NK-92 (cell line): Measurements from ENCODE around the gene ATG4A.

Experiments used
- DNase-seq: peaks from one replicate; lab custom pipeline; 2025; ENCODE audit not compliant: unreplicated experiment; lab: John Stamatoyannopoulos, UW

Gene ATG4A, protein sequence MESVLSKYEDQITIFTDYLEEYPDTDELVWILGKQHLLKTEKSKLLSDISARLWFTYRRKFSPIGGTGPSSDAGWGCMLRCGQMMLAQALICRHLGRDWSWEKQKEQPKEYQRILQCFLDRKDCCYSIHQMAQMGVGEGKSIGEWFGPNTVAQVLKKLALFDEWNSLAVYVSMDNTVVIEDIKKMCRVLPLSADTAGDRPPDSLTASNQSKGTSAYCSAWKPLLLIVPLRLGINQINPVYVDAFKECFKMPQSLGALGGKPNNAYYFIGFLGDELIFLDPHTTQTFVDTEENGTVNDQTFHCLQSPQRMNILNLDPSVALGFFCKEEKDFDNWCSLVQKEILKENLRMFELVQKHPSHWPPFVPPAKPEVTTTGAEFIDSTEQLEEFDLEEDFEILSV

GRCh38 chrX:108091264-108091877, at the start of gene ATG4A, which contains the start of gene PSMD10:
Gene ATG4A (plus strand): TSS chrX:108091778. CDS start chrX:108091827, 49 bp downstream.
Gene PSMD10 (minus strand): TSS chrX:108091542. CDS start chrX:108091520, 22 bp downstream.
- DNase-seq = peak; percentile 32

GRCh38 chrX:108044554-108045256, 46.9 kb upstream of the ATG4A start, which contains the start of gene VSIG1:
Gene VSIG1 (plus strand): TSS chrX:108045065. CDS start chrX:108045131, 66 bp downstream.
- DNase-seq = no peak

DNA sequence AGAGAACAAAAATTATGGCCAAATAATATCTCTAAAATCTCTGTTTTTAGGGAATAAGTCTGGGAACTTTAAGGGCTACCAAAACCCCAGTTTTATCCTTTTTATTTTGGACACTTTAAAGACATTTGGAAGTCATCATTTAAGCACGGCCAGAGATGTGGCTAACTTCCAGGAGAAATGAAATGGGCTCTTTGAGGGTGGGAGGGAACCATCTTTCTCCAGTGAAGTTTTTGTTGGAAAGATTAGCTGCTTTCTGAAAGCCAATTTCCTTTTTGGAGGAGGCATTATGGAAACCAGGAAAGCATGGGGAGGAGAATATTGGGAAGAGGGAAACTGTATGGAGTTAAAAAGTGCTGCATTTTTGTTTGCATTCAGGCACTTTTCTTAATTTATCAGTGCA, 41.9 kb upstream of the ATG4A start:
- no peak for DNase-seq

DNA sequence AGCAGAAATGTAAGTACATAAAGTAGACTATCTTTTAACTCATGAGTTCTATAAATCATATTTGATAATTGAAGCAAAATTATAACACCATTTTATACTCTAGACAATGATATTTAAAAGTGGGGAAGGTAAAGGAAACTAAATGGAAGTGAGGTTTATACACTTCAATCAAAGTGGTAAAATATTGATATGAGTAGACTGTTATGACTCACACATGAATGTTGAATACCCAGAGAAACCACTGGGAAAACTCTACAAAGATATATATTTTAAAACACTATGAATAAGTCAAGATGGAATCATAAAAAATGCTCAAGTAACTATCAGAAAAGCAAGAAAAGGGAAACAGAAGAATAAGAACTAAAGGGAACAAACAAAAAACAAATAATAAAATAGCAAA, 38.4 kb upstream of the ATG4A start:
- DNase-seq = no peak

GRCh38 chrX:108055546-108055945, 36.0 kb upstream of the ATG4A start:
- no peak for DNase-seq

- DNase-seq = no peak
These were observed 31.8 kb upstream of the ATG4A start for GRCh38 chrX:108059801-108060200.

DNA sequence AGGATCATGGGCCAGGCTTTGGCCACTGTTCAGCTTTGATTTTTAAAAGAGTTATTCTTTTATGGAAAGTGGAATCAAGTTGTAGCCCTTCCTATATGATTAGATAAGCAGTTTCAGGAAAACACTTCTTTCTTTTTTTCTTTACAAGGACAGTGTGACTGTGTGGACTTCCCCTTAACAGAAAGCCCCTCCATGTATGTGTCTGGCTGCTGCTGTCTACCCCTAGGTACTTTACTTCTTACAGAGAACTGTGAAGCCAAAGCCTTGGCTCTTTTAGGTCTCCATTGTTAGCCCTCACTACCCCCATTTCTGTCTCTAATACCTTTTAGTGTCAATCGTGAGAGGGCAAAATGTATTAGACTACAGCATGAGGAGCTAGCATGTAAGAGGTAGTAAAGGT, 27.6 kb upstream of the ATG4A start:
- DNase-seq = no peak

- no peak for DNase-seq
These were observed 27.0 kb upstream of the ATG4A start for GRCh38 chrX:108064613-108065012.

DNA sequence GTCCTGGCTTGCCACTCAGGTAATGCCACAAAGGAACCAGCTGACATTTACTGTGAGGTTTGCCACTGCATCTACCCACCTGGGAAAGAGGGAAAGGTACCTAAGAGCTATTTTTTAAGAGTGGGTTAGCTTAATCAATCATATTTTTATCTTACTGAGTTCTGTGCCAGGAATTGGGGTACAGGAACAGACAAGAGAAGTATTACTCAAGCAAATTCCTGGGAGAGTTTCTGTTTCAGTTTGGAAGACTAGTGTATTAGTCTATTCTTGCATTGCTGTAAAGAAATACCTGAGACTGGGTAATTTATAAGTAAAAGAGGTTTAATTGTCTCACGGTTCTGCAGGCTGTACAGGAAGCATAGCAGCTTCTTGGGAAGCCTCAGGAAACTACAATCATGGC, 23.5 kb upstream of the ATG4A start:
- no peak for DNase-seq

- DNase-seq = no peak
These were observed 20.7 kb upstream of the ATG4A start for GRCh38 chrX:108070891-108071290.

- DNase-seq = no peak
These were observed 20.0 kb upstream of the ATG4A start for GRCh38 chrX:108071578-108071977.

GRCh38 chrX:108072746-108073145, 18.8 kb upstream of the ATG4A start:
- DNase-seq = no peak

DNA sequence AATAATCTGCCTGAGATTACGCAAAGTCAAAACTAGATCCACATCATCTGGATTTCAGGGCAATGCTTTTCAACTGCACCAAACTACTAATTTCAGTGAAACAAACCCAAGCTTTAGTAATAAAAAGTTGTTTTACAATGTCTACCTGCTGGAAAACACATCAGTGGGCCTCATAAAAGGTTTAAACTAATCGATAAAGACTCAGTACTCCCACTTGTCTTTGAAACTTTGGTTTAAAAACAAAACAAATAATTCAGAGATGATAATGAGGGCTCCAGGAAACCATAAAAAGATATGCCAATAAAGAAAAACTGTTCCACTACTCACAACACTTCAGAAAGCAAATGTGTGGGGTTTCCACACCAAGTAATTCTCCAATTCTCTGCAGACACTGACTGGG, 10.5 kb upstream of the ATG4A start:
- DNase-seq = no peak

DNA sequence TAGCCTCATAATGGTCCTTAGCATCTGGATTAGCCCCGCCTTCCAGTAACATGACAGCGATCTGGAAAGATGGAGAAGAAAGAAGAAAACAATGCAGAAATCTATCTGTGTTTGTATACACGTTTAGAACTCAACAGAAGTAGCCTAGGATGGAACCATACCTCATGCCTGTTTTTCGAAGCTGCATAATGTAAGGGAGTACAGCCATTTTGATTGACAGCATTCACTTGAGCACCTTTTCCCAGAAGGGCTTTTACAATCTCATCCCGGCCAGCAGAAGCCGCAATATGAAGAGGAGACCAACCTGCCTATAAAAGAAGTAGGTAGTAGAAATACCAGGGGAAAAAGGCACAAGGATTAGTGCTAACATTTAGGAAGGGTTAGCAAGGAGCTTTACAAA, 3.8 kb upstream of the ATG4A start:
- DNase-seq = no peak

GRCh38 chrX:108088511-108088910, 3.1 kb upstream of the ATG4A start:
- DNase-seq = no peak

DNA sequence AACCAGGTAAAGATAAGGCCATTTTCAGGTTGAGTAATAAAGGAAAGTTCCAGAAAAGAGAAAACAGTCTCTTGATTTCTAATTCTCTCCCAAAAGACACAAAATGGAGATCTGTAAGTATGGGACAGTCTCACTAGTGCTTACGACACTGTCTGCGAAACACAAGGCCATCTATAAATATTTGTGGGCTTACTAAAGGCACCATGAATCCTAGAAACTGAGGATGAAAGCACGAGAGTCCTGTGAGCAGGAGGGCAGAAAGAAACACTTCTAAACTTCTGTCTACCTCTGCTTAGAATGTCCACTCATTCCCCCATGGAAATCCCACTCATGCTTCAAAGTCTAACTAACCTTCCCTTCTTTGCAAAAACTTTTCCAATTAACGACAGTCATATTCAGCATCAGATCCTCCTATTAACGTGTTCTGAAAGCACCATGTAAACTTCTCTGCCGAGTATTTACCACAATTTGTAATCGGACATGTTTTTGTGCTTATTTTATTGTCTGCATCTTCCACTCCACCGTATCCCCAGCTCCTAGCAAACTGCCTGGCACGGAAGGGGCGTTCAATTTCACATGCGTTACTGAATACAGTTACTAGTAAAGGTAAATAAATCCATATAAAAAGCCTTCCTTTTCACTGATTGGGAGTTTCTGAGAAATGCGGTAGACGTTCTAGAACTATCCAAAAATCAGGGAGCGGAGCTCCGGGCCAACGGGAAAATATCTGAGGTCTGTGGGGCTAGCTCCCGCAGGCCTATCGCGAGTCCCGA, 901 bp upstream of the ATG4A start:
- no peak for DNase-seq

DNA sequence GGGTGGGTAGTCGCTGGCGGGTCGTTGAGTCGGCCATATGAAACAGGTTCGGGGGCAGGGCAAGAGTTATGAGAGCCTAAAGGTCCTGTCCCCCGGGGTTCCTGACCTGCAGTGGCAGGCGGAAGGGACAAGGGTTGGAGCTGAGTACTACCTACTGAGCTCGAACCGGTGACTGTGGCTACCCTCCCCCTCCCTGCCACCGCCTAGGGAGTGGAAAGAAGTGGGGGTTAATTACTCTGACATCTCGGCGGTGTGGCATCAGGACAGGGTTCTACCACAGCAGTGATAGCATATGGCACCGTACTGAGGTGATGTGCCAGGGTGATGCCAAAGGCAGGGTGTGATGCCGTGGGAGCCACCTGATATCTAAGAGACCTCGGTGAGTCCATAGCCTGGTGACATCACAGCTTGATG, 307 bp downstream of the ATG4A start:
- DNase-seq = no peak

DNA sequence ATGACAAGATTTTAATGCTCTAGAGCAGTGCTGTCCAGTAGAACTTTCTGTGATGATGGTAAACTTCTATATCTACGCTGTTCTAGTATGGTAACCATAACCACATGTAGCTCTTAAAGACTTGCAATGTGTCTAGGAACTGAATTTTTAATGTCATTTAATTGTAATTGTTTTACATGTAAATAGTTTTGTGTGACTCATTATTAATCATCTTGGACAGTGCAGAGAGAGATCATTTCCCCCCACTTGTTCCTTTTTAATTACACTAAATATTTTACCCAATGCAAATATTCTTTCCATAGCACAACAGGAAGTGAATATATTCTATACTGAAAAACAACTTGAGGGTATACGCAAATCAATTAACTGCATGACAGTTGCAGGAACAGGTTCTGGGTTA, 5.8 kb downstream of the ATG4A start:
- DNase-seq = no peak

GRCh38 chrX:108105473-108105872, 13.9 kb downstream of the ATG4A start:
- no peak for DNase-seq

- DNase-seq = no peak
These were observed 23.0 kb downstream of the ATG4A start for GRCh38 chrX:108114541-108114940.

DNA sequence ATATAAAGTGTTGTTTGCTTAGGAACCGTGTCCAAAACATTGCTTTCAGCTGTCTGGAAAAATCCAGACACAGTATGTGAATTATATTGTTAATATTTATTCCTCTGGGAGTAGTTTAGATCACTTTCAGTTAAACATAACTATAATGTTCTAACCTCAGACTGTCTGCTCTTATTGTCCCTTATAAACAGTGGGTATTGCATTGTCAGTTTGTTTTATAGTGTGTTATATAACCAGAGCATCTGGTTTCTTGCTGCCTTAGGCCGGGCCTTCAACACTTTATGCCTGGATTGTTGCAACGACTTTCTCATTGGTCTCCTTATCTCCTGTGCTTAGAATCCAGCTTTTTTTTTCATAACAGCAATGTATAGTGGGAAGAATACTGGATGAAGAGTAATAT, 26.4 kb downstream of the ATG4A start:
- DNase-seq = no peak
